RWPE1 (cell line): ENCODE measurements around the gene KCND3.

ENCODE experiments used
- CTCF ChIA-PET: fragments of 350-600 bp; sonication (Branson Sonifier 250); formaldehyde crosslinking; extraction: SDS; loops from one replicate; lab custom pipeline; 2021; lab: Yijun Ruan, JAX
- POLR2A ChIA-PET: fragments of 400-600 bp; formaldehyde crosslinking; extraction: SDS; loops from one replicate; lab custom pipeline; 2020; ENCODE audit warnings: antibody characterized with exemption; ENCODE audit not compliant: low non-redundant PET; lab: Yijun Ruan, JAX
- DNase-seq: peaks from one replicate; pipeline ENCODE4 v3.0.0; 2012; ENCODE audit warnings: low spot score
- H3K27ac ChIP-seq: fragments of 450-650 bp; 2 replicates; pipeline ENCODE4 v1.5.1; 2017
- TF ChIP-seq, protein P1 (sequence below): fragments of 450-650 bp; conservative IDR thresholded peaks from 2 replicates; pipeline ENCODE4 v1.5.1; 2017; ENCODE audit warnings: low read depth, mild to moderate bottlenecking

The KCND3 gene

DNA sequence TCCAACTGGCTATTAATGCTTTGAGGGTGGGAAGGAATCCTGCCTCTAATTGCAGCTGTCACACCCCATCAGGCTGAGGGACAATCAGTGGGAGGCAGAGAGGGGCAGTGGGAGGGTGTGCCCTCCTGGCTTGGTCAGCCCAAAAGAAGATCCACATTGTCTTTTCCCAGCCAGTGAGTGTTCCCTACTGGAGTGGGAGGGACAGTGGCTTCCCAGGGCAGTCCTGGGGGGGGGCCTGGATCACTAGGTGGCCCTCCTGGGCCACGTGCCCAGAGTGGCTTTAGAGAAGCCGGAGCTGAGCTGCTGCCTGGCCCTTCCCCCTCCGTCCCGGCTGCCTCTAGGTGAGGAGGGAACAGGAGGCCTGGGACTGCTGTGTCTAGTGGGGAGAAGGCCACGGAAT lies 264.3 kb downstream of the KCND3 start:
- peak overlapping the region; percentile 42 for H3K27ac ChIP-seq
- ChIA-PET CTCF (interaction anchor here (0.8 to 1.2 kb wide), 2 partner anchors 22 to 243 kb away, joined by 3 to 4 read pairs; no protein-coding TSS in a partner anchor), POLR2A (no interaction called here)
- TF ChIP-seq, protein P1, sequence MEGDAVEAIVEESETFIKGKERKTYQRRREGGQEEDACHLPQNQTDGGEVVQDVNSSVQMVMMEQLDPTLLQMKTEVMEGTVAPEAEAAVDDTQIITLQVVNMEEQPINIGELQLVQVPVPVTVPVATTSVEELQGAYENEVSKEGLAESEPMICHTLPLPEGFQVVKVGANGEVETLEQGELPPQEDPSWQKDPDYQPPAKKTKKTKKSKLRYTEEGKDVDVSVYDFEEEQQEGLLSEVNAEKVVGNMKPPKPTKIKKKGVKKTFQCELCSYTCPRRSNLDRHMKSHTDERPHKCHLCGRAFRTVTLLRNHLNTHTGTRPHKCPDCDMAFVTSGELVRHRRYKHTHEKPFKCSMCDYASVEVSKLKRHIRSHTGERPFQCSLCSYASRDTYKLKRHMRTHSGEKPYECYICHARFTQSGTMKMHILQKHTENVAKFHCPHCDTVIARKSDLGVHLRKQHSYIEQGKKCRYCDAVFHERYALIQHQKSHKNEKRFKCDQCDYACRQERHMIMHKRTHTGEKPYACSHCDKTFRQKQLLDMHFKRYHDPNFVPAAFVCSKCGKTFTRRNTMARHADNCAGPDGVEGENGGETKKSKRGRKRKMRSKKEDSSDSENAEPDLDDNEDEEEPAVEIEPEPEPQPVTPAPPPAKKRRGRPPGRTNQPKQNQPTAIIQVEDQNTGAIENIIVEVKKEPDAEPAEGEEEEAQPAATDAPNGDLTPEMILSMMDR, result no peak
- no peak for DNase-seq

DNA sequence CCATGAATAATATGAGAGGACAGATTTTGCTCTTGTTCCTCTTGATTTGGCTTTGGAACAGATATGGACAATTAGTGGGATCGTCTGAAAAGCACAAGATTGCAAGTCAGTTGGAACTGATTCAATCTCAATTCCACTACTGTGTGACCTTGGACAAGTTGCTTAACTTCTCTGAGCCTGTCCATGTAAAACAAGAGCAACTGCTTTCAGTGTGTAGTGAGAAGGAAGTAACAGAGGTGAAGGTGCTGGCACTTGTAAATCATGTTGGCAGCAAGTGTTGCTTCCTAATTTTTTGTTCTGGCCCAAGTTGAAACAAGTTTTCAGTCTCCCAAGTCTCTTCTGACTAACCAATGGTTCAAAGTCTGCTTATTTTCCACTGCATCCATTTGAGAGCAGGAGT lies 265.6 kb downstream of the KCND3 start:
- POLR2A ChIA-PET, result no interaction called here
- TF ChIP-seq, protein P1, result no peak
- CTCF ChIA-PET, result no interaction called here
- no peak for DNase-seq
- no peak overlapping the region for H3K27ac ChIP-seq

DNA sequence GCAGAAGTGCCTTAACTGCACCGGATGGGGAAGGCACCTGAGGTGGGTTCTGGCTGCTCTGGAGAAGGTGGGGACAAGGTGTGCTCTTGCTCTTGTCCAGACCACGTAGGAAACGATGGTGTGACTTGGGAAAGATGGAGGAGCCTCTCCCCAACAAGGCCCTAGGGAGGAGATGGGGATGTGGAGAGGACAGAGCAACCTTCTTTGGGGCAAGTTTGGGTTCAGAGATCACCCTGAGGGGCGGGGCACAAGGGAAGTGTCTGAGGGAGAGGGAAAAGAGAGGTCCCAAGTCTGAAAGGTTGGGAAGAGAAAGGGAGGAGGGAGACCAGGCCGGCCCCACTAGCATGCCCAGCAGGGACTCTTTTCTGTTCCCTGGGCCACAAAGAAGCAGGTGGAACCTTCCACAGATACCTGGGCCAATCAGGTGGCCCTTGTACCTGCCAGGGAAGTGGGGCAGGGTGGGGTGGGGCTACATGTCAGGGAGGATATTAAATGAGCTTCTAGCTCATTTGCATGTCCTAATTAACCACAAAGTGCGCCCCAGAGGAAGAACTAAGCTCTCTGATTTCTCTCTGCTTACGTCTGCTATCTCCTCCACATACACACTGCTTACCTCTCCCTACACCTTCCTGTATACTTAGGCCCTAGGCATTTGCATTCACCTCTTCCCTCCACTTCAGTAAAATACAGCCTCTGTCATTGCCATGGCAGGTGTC lies 266.2 kb downstream of the KCND3 start:
- ChIA-PET CTCF (no interaction called here), POLR2A (no interaction called here)
- DNase-seq, result no peak
- no peak overlapping the region for H3K27ac ChIP-seq
- TF ChIP-seq, protein P1, result no peak

DNA sequence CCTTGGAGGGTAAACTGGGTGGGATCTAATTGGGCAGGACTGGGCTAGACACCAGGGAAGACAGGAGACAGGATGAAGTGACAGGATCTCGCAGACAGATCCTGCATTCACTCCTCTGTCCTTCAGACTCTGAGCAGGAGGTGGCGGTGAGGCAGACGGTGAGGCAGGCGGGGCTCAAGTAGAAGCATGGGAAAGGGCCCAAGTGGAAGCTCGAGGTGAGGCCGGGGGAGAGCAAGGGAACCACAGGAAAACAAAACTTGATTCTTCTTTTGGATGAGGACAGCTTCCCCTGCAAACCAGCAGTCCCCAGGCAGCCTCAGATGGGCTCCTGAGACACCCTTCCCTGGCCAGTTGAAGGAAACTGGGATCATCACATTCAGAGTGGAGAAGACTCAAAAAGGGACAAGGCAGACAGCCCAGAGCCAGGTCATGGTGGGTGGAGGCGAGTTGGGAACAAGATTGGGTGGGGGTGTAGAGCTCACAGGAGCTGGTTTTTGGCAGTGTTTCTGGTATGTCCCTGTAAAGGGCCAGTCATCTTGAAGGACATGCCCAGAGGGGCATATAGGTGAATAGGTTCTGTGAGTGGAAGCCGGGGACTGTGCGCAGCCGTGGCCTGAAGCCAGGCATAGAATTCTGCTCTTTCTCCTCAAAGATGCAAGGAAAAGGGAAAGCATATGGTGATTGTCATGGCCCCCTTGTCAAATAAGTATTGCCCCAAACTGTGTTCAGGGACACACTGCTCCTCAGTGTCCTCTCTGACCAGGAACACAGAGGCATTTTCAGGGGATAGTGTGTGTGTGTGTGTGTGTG lies 268.3 kb downstream of the KCND3 start:
- TF ChIP-seq, protein P1, result no peak
- DNase-seq, result no peak
- CTCF ChIA-PET, result interaction anchor here (0.7 kb wide), 1 partner anchor 14 kb away, joined by 3 read pairs; no protein-coding TSS in a partner anchor
- POLR2A ChIA-PET, result interaction anchor here (0.6 kb wide), 1 partner anchor 42 kb away, joined by 4 read pairs; no protein-coding TSS in a partner anchor
- peak overlapping the region; percentile 59 for H3K27ac ChIP-seq
